HG03135 (cell line): ENCODE results near the gene YPEL2.
"Not testable (repeated sequence)": the region's sequence is repeated elsewhere in the genome, so short reads cannot be mapped to it uniquely, and the experiment has no call there.

ENCODE experiments used
- ATAC-seq: cut with Tn5 transposase; IDR thresholded peaks from one replicate; pipeline ENCODE4 v1.9.1; 2021; ENCODE audit warnings: mild to moderate bottlenecking, moderate library complexity; ENCODE audit not compliant: unreplicated experiment

YPEL2 gene

DNA sequence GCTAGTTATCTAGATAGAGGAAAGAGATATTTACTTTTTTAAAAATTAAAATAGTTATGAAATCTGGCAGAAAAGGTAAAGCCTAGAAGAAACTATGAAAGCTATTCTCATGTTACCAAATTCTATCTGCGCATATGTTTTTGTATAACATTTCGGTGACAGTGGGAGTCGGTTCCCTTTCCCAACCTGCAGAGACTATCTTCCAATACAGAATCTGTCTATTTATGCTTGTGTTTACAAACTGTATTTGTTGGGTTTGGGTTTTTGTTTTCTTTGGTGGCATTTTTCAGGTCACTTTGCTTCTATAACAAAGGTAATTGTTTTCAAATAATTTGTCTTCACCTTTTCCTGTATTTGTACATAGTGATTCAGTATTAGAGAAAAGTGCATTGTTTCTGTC lies 69.8 kb downstream of the YPEL2 start:
- ATAC-seq: no peak

DNA sequence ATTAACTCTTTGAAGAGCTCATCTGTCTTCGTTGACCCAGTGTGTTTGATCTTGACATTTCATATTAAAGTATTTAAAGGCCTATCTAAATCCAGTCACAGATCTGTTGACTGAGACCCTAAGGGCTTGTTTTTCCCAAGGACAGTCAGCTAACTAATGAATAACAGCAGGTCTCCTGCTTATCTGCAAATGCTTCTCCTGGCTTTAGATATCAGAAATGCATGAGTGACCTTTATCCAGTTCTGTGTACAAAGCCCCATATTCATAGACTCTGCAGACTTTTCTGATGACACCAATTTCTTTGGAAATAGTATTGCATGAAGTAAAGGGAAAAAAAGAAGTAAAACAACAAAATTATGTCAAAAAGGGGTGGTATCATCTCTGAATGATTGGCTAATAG lies 70.3 kb downstream of the YPEL2 start:
- no peak for ATAC-seq

DNA sequence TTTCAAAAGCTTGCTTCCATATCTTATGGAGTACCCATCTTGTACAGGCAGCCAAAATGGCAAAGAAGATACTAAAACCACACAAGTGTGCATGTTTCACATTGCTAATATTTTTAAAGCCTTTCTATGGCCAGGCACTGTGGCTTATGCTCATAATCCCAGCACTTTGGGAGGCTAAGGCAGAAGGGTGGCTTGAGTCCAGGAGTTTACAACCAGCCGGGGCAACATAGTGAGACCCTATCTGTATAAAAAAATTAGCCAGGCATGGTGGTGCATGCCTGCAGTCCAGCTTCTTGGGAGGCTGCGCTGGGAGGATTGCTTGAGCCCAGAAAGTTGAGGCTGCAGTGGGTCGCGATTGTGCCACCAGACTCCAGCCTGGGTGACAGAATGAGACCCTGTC lies 71.3 kb downstream of the YPEL2 start:
- no peak for ATAC-seq

DNA sequence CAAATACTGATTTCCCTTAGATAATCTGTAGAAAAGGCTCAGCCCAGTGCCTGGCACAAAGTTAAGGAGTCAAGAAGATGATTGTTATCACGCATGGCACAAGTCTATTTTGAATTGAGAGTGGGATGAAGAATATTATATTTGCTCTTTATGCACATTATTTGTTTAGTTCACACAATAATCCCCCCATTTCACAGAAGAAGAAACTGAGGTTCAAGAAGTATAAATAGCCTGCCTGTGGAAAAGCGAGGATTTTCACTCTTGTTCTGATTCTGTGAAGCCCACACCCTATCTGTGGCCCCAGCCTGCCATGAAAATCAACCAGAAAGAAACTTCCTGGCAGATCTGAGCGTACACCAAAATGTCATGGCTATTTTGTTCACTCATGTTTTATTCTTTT lies 73.0 kb downstream of the YPEL2 start:
- ATAC-seq: no peak

DNA sequence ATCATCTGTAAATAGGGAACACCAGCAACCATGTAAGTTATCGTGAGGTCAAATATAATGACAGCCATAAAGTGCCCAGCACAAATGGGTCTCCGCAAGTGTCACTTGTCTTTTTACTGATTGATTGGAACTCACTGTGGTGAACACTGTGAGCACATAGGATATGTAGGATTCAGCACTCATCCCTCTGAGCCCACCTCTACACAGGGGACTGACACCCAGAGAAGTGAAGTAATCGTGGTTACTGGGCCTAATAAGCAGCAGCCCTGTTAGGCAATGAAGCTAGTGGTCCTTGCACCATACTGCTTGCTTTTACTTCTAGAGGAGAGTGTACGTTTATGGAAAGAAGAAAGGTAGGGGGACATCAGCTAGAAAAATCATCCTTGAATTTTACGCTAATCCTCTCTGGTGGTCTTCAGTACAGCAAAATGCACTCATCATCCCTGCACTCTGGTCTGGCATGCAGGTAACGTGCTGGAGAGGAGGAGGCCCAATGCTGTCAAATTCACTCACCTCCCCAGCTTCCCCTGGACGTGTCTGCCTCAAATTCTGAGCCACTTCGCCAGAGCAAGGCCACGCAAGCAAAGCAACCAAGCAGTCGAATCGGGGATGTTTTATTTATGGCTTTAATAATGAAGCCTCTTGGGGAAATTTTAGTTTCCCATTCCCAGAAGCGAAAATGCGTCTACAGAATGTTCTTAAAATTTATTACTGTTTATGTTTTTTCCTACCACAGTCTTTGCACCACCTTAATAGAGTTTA lies 74.7 kb downstream of the YPEL2 start:
- no peak for ATAC-seq

DNA sequence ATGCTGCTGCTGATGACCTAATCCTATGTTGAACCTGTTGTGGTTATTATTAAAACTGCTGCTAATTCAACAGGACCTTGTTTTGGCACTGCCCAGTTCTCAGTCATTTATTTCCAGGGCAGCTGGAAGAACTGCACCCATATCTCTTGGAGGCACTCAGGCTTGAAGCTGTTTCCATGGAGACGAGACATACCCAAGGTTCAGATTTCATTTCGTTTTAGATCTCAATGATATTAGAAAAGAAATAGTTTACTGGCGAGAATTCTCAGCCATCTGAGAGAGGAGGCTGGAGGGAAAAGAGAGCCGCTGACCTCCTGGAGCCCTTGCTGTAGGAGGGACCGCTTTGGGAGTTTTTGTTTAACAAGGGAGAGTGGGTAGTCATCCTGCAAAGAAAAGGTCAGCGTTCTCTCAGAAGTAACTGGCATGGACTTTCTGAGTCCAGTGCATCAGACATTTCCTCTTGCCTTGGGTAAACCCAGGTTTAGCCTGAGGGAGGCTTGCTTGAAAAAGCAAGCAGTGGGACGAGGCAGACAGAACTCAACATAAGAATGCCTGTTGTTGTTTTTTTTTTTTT lies 75.4 kb downstream of the YPEL2 start:
- ATAC-seq: no peak

DNA sequence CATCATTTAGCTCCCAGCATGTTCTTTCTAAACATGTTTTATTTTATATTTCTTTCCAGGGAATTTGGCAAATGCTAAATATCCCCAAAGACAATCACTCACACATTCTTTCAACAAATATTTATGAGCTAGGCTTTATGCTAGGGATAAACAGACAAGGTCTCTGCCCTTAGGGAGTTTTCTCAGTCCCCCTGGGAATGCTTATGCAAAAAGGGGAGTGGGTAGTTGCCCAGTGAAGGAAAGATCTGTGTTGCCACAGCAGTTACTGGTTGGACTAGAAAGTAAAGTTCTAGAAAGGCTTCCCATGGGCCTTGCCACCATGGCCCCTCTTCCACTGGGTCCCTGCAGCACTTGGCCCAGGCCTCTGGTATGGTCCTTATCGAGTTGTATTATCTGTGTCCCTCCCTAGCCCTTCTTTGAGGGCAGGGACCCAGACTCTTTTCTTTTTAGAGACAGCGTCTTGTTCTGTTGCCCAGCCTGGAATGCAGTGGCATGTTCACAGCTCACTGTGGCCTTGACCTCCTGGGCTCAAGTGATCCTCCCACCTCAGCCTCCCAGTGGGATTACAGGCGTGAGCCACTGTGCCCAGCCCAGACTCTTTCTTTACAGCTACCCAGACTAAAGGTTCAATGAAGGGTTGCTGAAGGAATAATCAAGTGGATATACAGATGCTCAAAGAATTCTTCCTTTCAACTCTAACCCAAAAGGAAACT lies 78.0 kb downstream of the YPEL2 start:
- ATAC-seq: no peak

DNA sequence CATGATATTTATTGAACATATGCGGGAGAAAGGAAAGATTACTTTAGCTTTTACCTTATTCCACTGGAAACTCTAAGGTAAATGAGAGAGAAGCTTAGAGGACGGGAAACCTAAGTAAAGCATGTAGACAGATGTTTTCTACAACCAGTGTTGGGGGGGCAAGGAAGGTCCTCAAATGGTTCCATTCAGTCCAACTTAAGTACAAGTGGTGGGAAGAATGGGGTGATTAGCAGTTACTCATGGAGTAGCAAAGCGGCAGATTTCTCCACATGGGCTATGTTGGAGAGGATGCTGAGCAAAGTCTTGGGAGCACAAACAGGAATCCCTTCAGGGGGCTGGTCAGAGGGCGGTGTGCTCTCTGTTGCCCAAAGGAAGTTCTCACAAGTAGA lies 78.6 kb downstream of the YPEL2 start:
- ATAC-seq: no peak

DNA sequence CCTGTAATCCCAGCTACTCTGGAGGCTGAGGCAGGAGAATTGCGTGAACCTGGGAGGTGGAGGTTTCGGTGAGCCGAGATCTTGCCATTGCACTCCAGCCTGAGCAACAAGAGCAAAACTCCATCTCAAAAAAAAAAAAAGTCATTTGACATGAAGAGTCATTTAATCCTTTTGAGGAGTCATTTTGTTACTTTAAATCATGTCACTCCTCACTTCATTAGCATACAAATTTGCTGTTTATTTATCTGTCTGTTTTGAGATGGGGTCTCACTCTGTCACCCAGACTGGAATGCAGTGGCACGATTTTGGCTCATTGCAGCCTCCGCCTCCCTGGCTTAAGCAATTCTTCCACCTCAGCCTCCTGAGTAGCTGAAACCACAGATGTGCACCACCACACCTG lies 81.0 kb downstream of the YPEL2 start:
- ATAC-seq: not testable (repeated sequence)

DNA sequence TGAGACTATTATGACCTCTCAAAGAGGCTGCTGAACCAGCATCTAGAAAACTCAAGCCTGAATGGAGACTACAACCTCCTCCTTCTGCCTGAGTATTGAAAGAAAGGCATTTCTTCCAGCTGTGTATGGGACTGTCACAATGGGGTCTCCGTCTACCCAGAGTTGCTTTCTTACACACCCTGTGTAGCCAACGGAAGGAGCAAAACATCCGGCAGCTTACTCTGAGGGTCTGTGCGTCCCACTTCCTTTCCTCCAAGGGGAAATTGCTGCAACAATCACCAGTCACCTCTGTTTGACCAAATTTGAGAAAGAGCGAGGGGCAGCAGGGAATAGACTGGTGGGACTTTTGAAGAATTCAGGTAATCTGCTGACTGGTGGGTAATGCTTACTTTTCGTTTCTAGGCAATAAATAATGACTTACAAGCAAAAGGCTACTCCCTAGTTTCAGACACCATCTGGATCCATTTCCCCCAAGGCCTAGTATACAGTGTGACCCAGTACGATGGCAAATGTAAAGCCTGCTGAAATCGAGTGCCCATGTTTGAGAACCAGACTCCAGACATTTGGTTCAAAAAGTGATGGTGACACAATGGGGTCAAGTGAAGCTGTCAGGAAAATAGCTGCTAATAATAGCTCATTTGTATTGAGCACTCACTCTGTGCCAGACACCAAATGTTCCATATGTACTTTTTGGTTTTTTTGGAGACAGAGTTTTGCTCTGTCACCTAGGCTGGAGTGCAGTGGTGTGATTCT lies 81.7 kb downstream of the YPEL2 start:
- no peak for ATAC-seq

DNA sequence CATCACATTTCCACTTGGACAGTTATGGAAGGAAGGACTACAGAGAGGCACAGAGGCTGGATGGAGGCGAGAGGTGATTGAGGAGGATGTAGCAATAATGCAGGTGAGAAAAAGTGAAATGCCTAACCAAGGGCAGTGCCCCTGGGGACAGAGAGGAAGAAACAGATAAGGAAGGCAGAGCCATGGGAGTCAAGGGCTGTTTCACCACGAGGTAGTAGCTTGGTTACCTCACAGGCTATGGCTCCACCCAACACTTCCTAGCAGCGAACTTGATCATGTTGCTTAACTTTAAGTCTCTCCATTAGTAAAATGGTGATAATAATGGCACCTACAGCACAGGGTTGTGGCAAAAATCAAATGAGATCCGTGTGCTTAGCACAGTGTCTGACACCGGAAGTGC lies 83.9 kb downstream of the YPEL2 start:
- no peak for ATAC-seq

DNA sequence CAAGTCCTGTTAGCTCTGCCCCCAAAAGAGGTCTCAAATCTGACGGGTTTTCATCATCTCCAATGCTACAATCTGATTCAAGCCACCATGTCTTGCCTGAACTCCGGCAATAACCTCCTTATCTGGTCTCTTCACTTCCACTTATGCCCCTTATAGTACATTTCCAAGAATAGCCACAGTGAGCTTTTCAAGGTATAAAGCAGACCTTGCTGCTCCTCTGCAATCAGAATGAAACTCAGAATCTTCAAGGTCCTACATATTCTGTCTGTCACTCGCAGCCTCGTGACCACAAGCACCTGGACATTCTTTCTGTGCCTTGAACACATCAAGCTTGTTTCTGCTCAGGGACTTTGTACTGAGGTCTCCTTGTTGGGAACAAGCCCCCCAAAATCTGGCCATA lies 84.7 kb downstream of the YPEL2 start:
- no peak for ATAC-seq

DNA sequence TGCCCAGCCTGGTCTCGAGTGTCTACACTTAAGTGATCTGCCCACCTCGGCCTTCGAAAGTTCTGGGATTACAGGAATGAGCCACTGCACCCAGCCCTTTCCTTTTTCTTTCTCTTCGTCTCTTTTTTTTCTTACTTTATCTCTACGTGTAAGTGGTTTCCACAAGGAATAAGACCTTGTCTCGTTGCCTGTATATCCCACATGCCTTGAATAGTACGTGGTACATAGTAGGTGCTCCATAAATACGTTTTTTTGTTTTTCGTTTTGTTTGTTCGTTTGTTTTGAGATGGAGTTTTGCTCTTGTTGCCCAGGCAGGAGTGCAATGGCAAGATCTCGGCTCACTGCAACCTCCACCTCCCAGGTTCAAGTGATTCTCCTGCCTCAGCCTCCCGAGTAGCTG lies 86.0 kb downstream of the YPEL2 start:
- ATAC-seq: no peak

DNA sequence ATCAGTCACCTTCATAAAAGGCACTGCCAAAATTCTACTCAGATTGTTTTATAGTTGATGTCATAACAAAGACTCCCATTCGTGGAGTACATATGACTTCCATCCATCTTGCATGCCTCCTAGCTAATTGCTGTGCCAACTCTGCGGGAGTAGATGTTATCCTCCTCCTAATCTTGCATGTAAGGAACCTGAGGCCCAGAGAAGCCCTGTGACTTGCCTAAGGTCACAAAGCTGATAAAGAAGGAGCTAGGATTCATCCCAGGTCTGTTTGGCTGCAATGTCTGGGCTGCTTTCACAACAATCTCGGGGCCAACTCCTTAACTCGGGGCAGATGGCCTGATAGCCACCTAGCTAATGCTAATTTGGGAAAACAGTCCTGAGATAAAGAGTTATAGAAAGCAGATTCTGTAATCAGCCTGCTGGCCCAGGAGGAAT lies 87.3 kb downstream of the YPEL2 start:
- no peak for ATAC-seq

DNA sequence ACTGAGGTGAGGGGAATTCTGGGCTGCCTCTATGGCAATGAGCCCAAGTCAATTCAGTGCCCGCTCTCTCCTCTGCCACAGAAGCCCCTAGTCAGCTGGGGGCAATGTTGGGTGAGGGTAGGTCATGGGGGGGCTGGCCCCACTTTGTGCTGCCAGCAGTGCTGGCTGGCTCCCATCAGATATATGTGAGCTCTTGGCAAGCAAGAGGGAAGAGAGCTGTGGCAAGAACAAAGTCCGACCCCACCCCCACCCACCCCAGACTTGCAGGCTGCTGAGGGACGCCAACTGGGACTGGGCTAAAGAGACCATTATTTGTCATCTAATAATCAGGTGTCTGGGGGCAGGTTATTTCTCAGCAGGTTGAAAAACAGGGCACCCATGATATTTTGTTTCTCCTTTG lies 89.4 kb downstream of the YPEL2 start:
- ATAC-seq: no peak

DNA sequence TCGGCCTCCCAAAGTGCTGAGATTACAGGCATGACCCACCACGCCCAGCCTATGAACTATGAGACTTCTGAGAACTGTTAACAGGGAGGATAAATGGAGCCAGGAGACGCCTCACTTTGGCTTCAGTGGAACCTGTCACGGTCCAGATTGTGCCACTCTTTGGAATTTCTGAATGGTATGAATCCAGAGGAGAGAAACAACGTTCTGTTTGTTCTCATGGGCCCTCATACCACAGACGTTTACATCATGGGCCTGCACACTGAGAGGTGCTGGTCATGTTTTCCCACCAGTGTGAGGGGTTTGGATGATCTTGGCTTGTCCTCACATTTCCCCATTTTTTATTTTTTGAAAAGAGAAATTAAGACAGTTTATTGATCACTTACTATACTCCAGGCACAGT lies 90.3 kb downstream of the YPEL2 start:
- ATAC-seq: no peak

DNA sequence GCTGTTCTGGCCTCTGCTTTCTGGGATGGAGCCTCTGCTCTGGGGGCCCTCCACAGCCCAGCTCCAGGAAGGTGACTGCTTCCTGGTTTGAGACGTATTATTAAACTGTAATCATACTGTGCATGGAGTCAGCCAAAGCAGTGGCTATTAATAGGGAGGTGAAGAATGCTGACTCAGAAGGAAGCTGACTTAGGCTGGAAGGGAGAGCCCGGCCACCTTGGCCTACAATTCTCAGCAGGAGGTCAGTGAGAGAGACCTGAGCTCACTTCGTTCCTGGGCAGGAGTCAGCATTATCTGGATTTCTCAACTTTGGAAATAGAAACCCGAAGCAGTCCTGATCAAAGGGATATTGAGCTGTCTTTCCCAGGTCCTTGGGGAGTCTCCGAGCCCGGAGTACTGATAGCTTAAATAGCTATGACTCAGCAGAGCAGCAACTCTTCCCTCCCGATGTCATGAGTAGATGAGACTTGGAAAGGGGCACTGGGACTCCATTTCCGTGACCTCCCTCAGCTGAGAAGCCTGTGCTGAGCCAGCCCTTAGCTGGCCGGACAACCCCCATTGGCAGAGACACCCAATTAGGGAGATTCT lies 91.8 kb downstream of the YPEL2 start:
- ATAC-seq: no peak

DNA sequence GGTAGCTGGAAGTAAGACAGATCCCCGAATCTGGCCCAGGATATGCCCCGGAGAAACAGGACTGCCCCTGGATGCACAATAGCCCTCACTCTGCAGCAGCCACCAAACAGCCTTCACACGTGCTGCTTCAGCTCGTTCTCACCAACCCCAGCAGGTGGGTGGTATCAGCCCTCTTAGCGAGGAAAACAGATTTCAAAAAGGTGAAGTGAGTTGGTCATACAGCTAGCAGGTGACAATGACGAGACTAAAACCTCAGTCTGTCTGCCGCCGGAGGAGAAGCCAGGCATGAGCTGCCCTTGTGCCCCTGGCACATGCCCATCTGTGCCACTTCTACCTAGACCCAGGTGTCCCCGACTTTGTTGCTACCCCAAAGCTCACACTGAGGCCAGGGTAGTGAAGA lies 92.4 kb downstream of the YPEL2 start:
- no peak for ATAC-seq

DNA sequence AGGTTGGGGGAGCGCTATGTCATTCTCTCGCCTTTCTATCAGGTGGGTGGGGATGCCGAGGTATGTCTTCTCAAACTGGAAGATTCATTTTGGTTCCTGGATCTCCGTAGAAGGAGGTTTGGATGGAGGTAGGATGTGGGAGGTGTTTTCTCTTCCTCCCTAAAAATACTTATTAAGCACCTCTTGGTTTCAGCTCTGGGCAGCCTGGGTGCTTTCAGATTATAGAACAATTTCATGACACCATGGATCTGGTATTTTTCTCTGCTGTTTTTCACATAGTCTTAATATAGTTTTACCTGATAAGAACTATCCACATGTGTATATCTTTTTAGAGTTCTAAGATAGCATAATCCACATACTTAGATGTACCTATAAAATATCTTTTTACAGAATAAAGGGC lies 92.9 kb downstream of the YPEL2 start:
- no peak for ATAC-seq

DNA sequence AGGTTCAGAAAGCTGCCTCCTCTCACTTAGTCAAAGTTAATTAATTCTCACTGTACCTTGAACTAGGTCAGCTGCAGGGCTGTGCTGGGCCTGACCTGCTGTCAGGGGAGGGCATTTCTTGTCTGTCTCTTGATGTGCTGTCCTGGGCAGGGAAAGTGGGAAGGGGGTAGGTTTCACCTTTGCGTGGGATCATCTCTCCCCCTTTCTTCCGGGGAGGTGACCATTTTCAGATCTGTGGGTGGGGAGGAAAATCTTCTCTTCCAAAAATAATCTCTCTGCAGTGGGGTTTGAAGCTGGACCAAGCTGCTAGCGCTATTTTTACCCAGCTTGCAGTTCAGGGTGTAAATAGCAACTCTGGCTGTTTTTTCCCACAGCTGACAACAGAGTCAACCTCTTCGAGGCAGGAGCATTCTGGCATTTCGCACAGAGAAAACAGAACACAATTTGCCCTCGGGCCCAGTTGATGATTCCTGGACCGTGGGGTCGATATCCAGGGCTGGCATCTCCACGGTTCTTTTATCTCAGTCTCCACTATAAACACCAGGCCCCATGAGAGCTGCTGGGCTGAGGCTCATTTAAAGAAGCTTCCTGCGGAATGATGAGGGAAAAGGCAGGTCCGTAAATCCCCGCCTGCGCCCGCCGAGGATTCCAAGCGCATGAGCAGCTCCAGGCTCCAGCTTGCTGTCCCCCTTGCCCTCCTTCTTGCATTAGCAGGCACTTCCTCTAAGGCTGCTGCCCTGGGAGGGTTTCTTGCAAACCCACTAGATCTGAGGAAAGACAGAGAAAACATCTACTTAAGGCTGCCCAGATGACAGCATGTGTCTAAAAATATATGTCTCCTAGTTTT lies 93.9 kb downstream of the YPEL2 start:
- ATAC-seq: no peak
